H9 (cell line): ENCODE results near the gene CEP55. TPM values are rescaled to one million over a fixed set of nuclear protein-coding genes. Genes with fewer than 3 reads are reported as not detected.

ENCODE experiments used
- DNase-seq: peaks from one replicate; pipeline ENCODE4 v3.0.0-alpha.2; 2017
- H2AFZ ChIP-seq: one replicate; pipeline ENCODE4 v1.6.1; 2013; ENCODE audit warnings: mild to moderate bottlenecking, low read length, control low read depth, moderate library complexity
- H2AK5ac ChIP-seq: 2 replicates; pipeline ENCODE4 v1.6.1; 2013; ENCODE audit warnings: low read length, control low read depth, mixed read lengths; ENCODE audit not compliant: insufficient read length
- H2BK120ac ChIP-seq: one replicate; pipeline ENCODE4 v1.6.1; 2013; ENCODE audit warnings: low read depth, mild to moderate bottlenecking, low read length, control low read depth, inconsistent platforms; ENCODE audit not compliant: poor library complexity, severe bottlenecking
- H2BK12ac ChIP-seq: 2 replicates; pipeline ENCODE4 v1.6.1; 2013; ENCODE audit warnings: low read length, control low read depth, mixed read lengths, low read depth; ENCODE audit not compliant: insufficient read length
- H2BK15ac ChIP-seq: 2 replicates; pipeline ENCODE4 v1.6.1; 2013; ENCODE audit warnings: low read depth, low read length, control low read depth
- H2BK20ac ChIP-seq: one replicate; pipeline ENCODE4 v1.6.1; 2013; ENCODE audit warnings: low read depth, mild to moderate bottlenecking, low read length, control low read depth, inconsistent platforms; ENCODE audit not compliant: poor library complexity, severe bottlenecking
- H2BK5ac ChIP-seq: 2 replicates; pipeline ENCODE4 v1.6.1; 2013; ENCODE audit warnings: low read length, control low read depth, mixed read lengths; ENCODE audit not compliant: insufficient read length
- H3K14ac ChIP-seq: 2 replicates; pipeline ENCODE4 v1.6.1; 2013; ENCODE audit warnings: low read length, control low read depth; ENCODE audit not compliant: insufficient read depth
- H3K18ac ChIP-seq: 2 replicates; pipeline ENCODE4 v1.6.1; 2013; ENCODE audit warnings: low read depth, mild to moderate bottlenecking, mixed read lengths, low read length, control low read depth; ENCODE audit not compliant: insufficient read length
- H3K23ac ChIP-seq: 2 replicates; pipeline ENCODE4 v1.6.1; 2013; ENCODE audit warnings: low read length, control low read depth, mixed read lengths, low read depth; ENCODE audit not compliant: insufficient read length
- H3K23me2 ChIP-seq: 2 replicates; pipeline ENCODE4 v1.6.1; 2013; ENCODE audit warnings: low read depth, mild to moderate bottlenecking, mixed read lengths, low read length, control low read depth; ENCODE audit not compliant: insufficient read length, poor library complexity, severe bottlenecking
- H3K27ac ChIP-seq: 2 replicates; pipeline ENCODE4 v1.5.1; 2013; ENCODE audit warnings: low read length, control low read depth, mixed read lengths, low read depth; ENCODE audit not compliant: insufficient read length
- H3K27me3 ChIP-seq: 2 replicates; pipeline ENCODE4 v1.6.1; 2013; ENCODE audit warnings: low read length, control low read depth, inconsistent platforms; ENCODE audit not compliant: insufficient read depth
- H3K4ac ChIP-seq: 2 replicates; pipeline ENCODE4 v1.6.1; 2013; ENCODE audit warnings: low read depth, mild to moderate bottlenecking, control low read depth, inconsistent platforms, low read length, moderate library complexity
- H3K4me1 ChIP-seq: 2 replicates; pipeline ENCODE4 v1.6.1; 2013; ENCODE audit warnings: low read length, control low read depth, inconsistent platforms; ENCODE audit not compliant: insufficient read depth
- H3K4me2 ChIP-seq: 2 replicates; pipeline ENCODE4 v1.6.1; 2013; ENCODE audit warnings: low read length, control low read depth, mixed read lengths; ENCODE audit not compliant: insufficient read length, insufficient read depth
- H3K56ac ChIP-seq: 2 replicates; pipeline ENCODE4 v1.6.1; 2013; ENCODE audit warnings: low read depth, mild to moderate bottlenecking, mixed read lengths, low read length, control low read depth; ENCODE audit not compliant: insufficient read length
- H3K79me1 ChIP-seq: 2 replicates; pipeline ENCODE4 v1.6.1; 2013; ENCODE audit warnings: low read depth, mild to moderate bottlenecking, moderate library complexity, low read length, control low read depth, inconsistent platforms; ENCODE audit not compliant: insufficient read depth, poor library complexity, severe bottlenecking
- H3K79me2 ChIP-seq: 2 replicates; pipeline ENCODE4 v1.6.1; 2013; ENCODE audit warnings: low read length, control low read depth, inconsistent platforms; ENCODE audit not compliant: insufficient read depth
- H3K9ac ChIP-seq: 2 replicates; pipeline ENCODE4 v1.6.1; 2013; ENCODE audit warnings: low read length, control low read depth, mixed read lengths; ENCODE audit not compliant: insufficient read length; ENCODE audit errors: extremely low read depth
- H3K9me3 ChIP-seq: one replicate; pipeline ENCODE4 v1.6.1; 2013; ENCODE audit warnings: low read depth, low read length, inconsistent platforms; ENCODE audit not compliant: control insufficient read depth
- H3T11ph ChIP-seq: one replicate; pipeline ENCODE4 v1.6.1; 2013; ENCODE audit warnings: mild to moderate bottlenecking, low read length, control low read depth, inconsistent platforms
- H4K20me1 ChIP-seq: one replicate; pipeline ENCODE4 v1.6.1; 2013; ENCODE audit not compliant: control insufficient read depth, insufficient read length, insufficient read depth
- H4K5ac ChIP-seq: 2 replicates; pipeline ENCODE4 v1.6.1; 2013; ENCODE audit warnings: low read depth, mild to moderate bottlenecking, mixed read lengths, low read length, control low read depth; ENCODE audit not compliant: insufficient read length
- H4K8ac ChIP-seq: replicated peaks from 2 replicates; pipeline ENCODE4 v1.6.1; 2013; ENCODE audit warnings: low read length, control low read depth, mixed read lengths, low read depth; ENCODE audit not compliant: insufficient read length
- H4K91ac ChIP-seq: 2 replicates; pipeline ENCODE4 v1.6.1; 2013; ENCODE audit warnings: low read depth, mild to moderate bottlenecking, moderate library complexity, mixed read lengths, low read length, control low read depth; ENCODE audit not compliant: insufficient read length
- H3K27ac Mint-ChIP-seq, 3 experiments: 2 replicates in 2 of 3; 3 replicates in 1 of 3; pipeline ENCODE4 v1.8.0; 2020 to 2021; ENCODE audit warnings: mixed read lengths in 3 of 3, mild to moderate bottlenecking in 1 of 3, moderate library complexity in 1 of 3
- H3K27me3 Mint-ChIP-seq: 2 replicates; pipeline ENCODE4 v1.8.0; 2021; ENCODE audit warnings: low read depth, mild to moderate bottlenecking, moderate library complexity, mixed read lengths
- H3K36me3 Mint-ChIP-seq, 3 experiments: 2 replicates in 2 of 3; 3 replicates in 1 of 3; pipeline ENCODE4 v1.8.0; 2020 to 2021; ENCODE audit warnings: low read depth in 3 of 3, mixed read lengths in 3 of 3; ENCODE audit not compliant: insufficient read depth in 1 of 3
- H3K4me1 Mint-ChIP-seq, 2 experiments: 2 replicates each; pipeline ENCODE4 v1.8.0; 2020; ENCODE audit warnings: mixed read lengths in 2 of 2
- H3K4me3 Mint-ChIP-seq, 2 experiments: 2 replicates in 1 of 2; 3 replicates in 1 of 2; pipeline ENCODE4 v1.8.0; 2020 to 2021; ENCODE audit warnings: mild to moderate bottlenecking in 2 of 2, mixed read lengths in 2 of 2, moderate library complexity in 1 of 2
- H3K9me3 Mint-ChIP-seq, 2 experiments: 2 replicates in 1 of 2; 3 replicates in 1 of 2; pipeline ENCODE4 v1.8.0; 2020; ENCODE audit warnings: mild to moderate bottlenecking in 2 of 2, mixed read lengths in 2 of 2, moderate library complexity in 1 of 2
- WGBS: extraction: QIAGEN DNeasy Blood & Tissue Kit; methylation state at CpG from one replicate; pipeline ENCODE4 v1.1.7; 2013; ENCODE audit warnings: missing lambda C conversion rate, low lambda C conversion rate, mixed read lengths; ENCODE audit not compliant: insufficient read length; ENCODE audit errors: extremely low coverage; 5-methylcytosine and 5-hydroxymethylcytosine counted together
- total RNA-seq: library from RNA; stranded (reverse); gene quantifications from 2 replicates; pipeline ENCODE4 v1.2.1, GENCODE V29; 2021
- TF ChIP-seq, protein P1 (sequence below): fragments of 200-600 bp; sonication (generic); conservative IDR thresholded peaks from 3 replicates; pipeline ENCODE4 v1.8.0; 2021; ENCODE audit warnings: antibody characterized with exemption, mild to moderate bottlenecking

The CEP55 gene
- total RNA-seq, 1 experiment from 2014 or later = 17.8 TPM

DNA sequence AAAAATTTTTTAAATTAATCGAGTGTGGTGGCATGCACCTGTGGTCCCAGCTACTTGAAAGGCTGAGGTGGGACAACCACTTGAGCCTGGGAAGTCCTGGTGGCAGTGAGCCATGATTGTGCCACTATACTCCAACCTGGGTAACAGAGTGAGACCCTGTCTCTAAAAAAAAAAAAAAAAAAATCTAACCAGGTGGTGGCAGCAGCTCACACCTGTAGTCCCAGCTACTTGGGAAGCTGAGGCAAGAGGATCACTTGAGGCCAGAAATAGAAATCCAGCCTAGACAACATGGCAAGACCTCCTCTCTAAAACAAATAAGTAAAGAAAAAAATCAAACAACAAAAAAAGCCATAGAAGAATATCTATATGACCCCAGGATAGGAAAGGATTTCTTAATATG is 10.7 kb upstream of the CEP55 start:
- H4K8ac ChIP-seq = no peak overlapping the region
- no peak overlapping the region for H3K56ac ChIP-seq
- no peak overlapping the region for H3K23ac ChIP-seq
- H2AK5ac ChIP-seq = no peak overlapping the region
- H3K27ac ChIP-seq = no peak overlapping the region
- H3K4me1 Mint-ChIP-seq = peaks cover 8 to 13% of the 10 kb centered on the region in 2 experiments
- H2BK120ac ChIP-seq = no peak overlapping the region
- no peaks in the 10 kb centered on the region for H3K36me3 Mint-ChIP-seq
- no peak for DNase-seq
- H2BK20ac ChIP-seq = no peak overlapping the region
- H3K79me2 ChIP-seq = no peaks in the 10 kb centered on the region
- H3K9me3 ChIP-seq = no peaks in the 10 kb centered on the region
- no peak overlapping the region for H2AFZ ChIP-seq
- no peak overlapping the region for H4K5ac ChIP-seq
- WGBS = no CpG with 5 or more reads among the region's 1 CpG
- no peaks in the 10 kb centered on the region for H4K20me1 ChIP-seq
- H3K79me1 ChIP-seq = no peaks in the 10 kb centered on the region
- no peak overlapping the region for H2BK12ac ChIP-seq
- no peak overlapping the region for H2BK15ac ChIP-seq
- H3K9me3 Mint-ChIP-seq = no peaks in the 10 kb centered on the region
- TF ChIP-seq, protein P1, sequence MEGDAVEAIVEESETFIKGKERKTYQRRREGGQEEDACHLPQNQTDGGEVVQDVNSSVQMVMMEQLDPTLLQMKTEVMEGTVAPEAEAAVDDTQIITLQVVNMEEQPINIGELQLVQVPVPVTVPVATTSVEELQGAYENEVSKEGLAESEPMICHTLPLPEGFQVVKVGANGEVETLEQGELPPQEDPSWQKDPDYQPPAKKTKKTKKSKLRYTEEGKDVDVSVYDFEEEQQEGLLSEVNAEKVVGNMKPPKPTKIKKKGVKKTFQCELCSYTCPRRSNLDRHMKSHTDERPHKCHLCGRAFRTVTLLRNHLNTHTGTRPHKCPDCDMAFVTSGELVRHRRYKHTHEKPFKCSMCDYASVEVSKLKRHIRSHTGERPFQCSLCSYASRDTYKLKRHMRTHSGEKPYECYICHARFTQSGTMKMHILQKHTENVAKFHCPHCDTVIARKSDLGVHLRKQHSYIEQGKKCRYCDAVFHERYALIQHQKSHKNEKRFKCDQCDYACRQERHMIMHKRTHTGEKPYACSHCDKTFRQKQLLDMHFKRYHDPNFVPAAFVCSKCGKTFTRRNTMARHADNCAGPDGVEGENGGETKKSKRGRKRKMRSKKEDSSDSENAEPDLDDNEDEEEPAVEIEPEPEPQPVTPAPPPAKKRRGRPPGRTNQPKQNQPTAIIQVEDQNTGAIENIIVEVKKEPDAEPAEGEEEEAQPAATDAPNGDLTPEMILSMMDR = peak; percentile 47; the same call in 2 of the 3 replicates
- H3K18ac ChIP-seq = no peak overlapping the region
- no peaks in the 10 kb centered on the region for H3K27me3 ChIP-seq
- H4K91ac ChIP-seq = no peak overlapping the region
- no peak overlapping the region for H3K14ac ChIP-seq
- H3K9ac ChIP-seq = no peak overlapping the region
- H3K4me3 Mint-ChIP-seq = no peak overlapping the region
- H3T11ph ChIP-seq = no peak overlapping the region
- no peaks in the 10 kb centered on the region for H3K4me1 ChIP-seq
- no peak overlapping the region; a peak in 1 of 7 replicates for H3K27ac Mint-ChIP-seq
- H2BK5ac ChIP-seq = no peak overlapping the region
- H3K23me2 ChIP-seq = peaks cover 6% of the 10 kb centered on the region
- H3K4me2 ChIP-seq = no peak overlapping the region
- no peak overlapping the region for H3K4ac ChIP-seq
- peaks cover 11% of the 10 kb centered on the region for H3K27me3 Mint-ChIP-seq
